ENCODE results near the gene HCN4. TPM values are rescaled to one million over a fixed set of nuclear protein-coding genes. Genes with fewer than 3 reads are reported as not detected.

The HCN4 gene
- total and polyA plus RNA-seq, 2 experiments from 2014 or later, result 0.27 to 0.40 TPM

DNA sequence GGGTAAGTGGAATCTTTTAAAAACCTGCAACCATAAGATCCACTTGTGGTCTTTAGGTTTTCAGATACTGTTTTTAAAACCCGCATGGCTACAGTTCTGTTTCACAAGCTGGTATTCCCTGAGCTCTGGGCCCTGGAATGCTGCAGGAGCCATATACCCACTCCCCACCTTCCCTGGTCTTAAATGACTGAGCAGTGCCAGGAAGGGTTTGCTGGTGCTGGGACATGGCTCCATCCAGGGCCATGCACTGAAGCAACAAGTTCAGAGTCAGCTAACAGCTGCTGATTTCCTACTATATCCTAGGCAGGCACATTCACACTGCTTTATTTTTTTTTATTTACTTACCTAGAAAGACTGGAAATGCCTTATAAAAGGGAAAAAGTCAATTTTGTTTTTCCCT lies 77.3 kb downstream of the HCN4 start:
- Histone ChIP-seq H3K27me3 (no peaks in the 10 kb centered on the region), H3K4me2 (no peak overlapping the region)
- 100% methylated on average over 1 of the region's 1 CpG for WGBS (ENCODE audit: low lambda C conversion rate, missing lambda C conversion rate)

GRCh38 chr15:73287019-73287418 lies 81.7 kb downstream of the HCN4 start:
- no peaks in the 10 kb centered on the region for H3K36me3 ChIP-seq (replicated peaks; ENCODE audit: insufficient read depth, low read depth)
- no peak overlapping the region for H3K27ac ChIP-seq
- WGBS (ENCODE audit: low lambda C conversion rate, missing lambda C conversion rate), result 87% methylated on average over 1 of the region's 1 CpG
- no peaks in the 10 kb centered on the region for H3K9me2 ChIP-seq (replicated peaks; ENCODE audit: insufficient read depth)
- H4K20me1 ChIP-seq (ENCODE audit: insufficient read depth, poor library complexity, severe bottlenecking), result no peaks in the 10 kb centered on the region
- H3K4me3 ChIP-seq, result no peak overlapping the region
- TF ChIP-seq EZH2phosphoT487 (IDR thresholded peaks at IDR 0.05; ENCODE audit: low read depth, severe bottlenecking, unreplicated experiment), result no peak
- no peak for TF ChIP-seq CTCF (IDR thresholded peaks at IDR 0.05; ENCODE audit: poor library complexity)
- TF ChIP-seq EZH2 (IDR thresholded peaks at IDR 0.05; ENCODE audit: borderline replicate concordance), result no peak
- H3K4me1 ChIP-seq (ENCODE audit: insufficient read depth), result no peaks in the 10 kb centered on the region
- H3K27me3 ChIP-seq, result no peaks in the 10 kb centered on the region
- H2AFZ ChIP-seq, result no peak overlapping the region
- DNase-seq (ENCODE audit: low spot score), result no peak
- no peak overlapping the region for H3K4me2 ChIP-seq
- no peaks in the 10 kb centered on the region for H3K79me2 ChIP-seq
- no peaks in the 10 kb centered on the region for H3K9me3 ChIP-seq (ENCODE audit: low read depth)

More for the DNA sequence above, 77.3 kb downstream of the HCN4 start:
- TF ChIP-seq EZH2phosphoT487 (IDR thresholded peaks at IDR 0.05; ENCODE audit: low read depth, severe bottlenecking, unreplicated experiment) (no peak), CTCF (IDR thresholded peaks at IDR 0.05; ENCODE audit: poor library complexity) (no peak), EZH2 (IDR thresholded peaks at IDR 0.05; ENCODE audit: borderline replicate concordance) (no peak)
- H2AFZ ChIP-seq, result no peak overlapping the region
- no peaks in the 10 kb centered on the region for H3K9me2 ChIP-seq (replicated peaks; ENCODE audit: insufficient read depth)
- H3K4me3 ChIP-seq, result no peak overlapping the region
- no peaks in the 10 kb centered on the region for H3K36me3 ChIP-seq (replicated peaks; ENCODE audit: insufficient read depth, low read depth)
- no peak overlapping the region for H3K27ac ChIP-seq
- peaks cover 6% of the 10 kb centered on the region for H3K4me1 ChIP-seq (ENCODE audit: insufficient read depth)
- H4K20me1 ChIP-seq (ENCODE audit: insufficient read depth, poor library complexity, severe bottlenecking), result no peaks in the 10 kb centered on the region
- DNase-seq (ENCODE audit: low spot score), result no peak
- no peaks in the 10 kb centered on the region for H3K9me3 ChIP-seq (ENCODE audit: low read depth)
- no peaks in the 10 kb centered on the region for H3K79me2 ChIP-seq

DNA sequence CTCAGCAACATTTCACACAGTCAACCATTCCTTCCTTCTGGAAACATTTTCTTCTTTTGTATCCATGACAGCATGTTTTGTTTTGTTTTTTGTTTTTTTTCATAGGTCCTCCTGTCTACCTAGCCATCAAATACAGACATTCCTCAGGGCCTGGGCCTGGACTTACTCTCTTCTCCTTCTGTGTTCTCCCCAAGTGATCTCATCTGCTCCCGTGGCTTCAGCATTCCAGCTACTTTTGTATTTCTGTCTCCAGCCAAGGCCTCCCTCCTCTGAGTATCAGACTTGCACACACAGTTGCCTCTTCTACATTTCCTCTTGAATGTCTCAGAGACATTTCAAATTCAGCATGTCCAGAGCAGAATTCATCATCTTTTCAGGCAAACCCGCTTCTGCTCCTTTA lies 82.4 kb downstream of the HCN4 start:
- H3K9me3 ChIP-seq (ENCODE audit: low read depth), result no peaks in the 10 kb centered on the region
- no peaks in the 10 kb centered on the region for H4K20me1 ChIP-seq (ENCODE audit: insufficient read depth, poor library complexity, severe bottlenecking)
- H3K4me2 ChIP-seq, result no peak overlapping the region
- H3K27me3 ChIP-seq, result no peaks in the 10 kb centered on the region
- H3K36me3 ChIP-seq (replicated peaks; ENCODE audit: insufficient read depth, low read depth), result no peaks in the 10 kb centered on the region
- no peak overlapping the region for H3K4me3 ChIP-seq
- H3K79me2 ChIP-seq, result no peaks in the 10 kb centered on the region
- 82% methylated on average over 2 of the region's 2 CpGs for WGBS (ENCODE audit: low lambda C conversion rate, missing lambda C conversion rate)
- H3K9me2 ChIP-seq (replicated peaks; ENCODE audit: insufficient read depth), result no peaks in the 10 kb centered on the region
- H3K27ac ChIP-seq, result no peak overlapping the region
- DNase-seq (ENCODE audit: low spot score), result no peak
- no peak overlapping the region for H2AFZ ChIP-seq
- no peaks in the 10 kb centered on the region for H3K4me1 ChIP-seq (ENCODE audit: insufficient read depth)
- TF ChIP-seq CTCF (IDR thresholded peaks at IDR 0.05; ENCODE audit: poor library complexity) (no peak), EZH2 (IDR thresholded peaks at IDR 0.05; ENCODE audit: borderline replicate concordance) (no peak), EZH2phosphoT487 (IDR thresholded peaks at IDR 0.05; ENCODE audit: low read depth, severe bottlenecking, unreplicated experiment) (no peak)
